ENCODE measurements around the gene DOLK.

DNA sequence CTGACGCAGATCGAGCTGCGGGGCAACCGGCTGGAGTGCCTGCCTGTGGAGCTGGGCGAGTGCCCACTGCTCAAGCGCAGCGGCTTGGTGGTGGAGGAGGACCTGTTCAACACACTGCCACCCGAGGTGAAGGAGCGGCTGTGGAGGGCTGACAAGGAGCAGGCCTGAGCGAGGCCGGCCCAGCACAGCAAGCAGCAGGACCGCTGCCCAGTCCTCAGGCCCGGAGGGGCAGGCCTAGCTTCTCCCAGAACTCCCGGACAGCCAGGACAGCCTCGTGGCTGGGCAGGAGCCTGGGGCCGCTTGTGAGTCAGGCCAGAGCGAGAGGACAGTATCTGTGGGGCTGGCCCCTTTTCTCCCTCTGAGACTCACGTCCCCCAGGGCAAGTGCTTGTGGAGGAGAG is 31.2 kb downstream of the DOLK start:
- TF ChIP-seq CREM (IDR thresholded peaks at IDR 0.05; ENCODE audit: low read depth) (no peak), CREB1 (IDR thresholded peaks at IDR 0.05; ENCODE audit: low read depth) (no peak), ZSCAN29 (IDR thresholded peaks at IDR 0.05) (no peak), TAF1 (IDR thresholded peaks at IDR 0.05; ENCODE audit: borderline replicate concordance, low read depth, low read length) (no peak)
- TF ChIP-seq, protein P1, sequence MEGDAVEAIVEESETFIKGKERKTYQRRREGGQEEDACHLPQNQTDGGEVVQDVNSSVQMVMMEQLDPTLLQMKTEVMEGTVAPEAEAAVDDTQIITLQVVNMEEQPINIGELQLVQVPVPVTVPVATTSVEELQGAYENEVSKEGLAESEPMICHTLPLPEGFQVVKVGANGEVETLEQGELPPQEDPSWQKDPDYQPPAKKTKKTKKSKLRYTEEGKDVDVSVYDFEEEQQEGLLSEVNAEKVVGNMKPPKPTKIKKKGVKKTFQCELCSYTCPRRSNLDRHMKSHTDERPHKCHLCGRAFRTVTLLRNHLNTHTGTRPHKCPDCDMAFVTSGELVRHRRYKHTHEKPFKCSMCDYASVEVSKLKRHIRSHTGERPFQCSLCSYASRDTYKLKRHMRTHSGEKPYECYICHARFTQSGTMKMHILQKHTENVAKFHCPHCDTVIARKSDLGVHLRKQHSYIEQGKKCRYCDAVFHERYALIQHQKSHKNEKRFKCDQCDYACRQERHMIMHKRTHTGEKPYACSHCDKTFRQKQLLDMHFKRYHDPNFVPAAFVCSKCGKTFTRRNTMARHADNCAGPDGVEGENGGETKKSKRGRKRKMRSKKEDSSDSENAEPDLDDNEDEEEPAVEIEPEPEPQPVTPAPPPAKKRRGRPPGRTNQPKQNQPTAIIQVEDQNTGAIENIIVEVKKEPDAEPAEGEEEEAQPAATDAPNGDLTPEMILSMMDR (IDR thresholded peaks at IDR 0.05 in 2 of 3, conservative IDR thresholded peaks at IDR 0.05 in 1 of 3; ENCODE audit: control insufficient read depth in 2 of 3, extremely low read depth in 1 of 3, insufficient read depth in 1 of 3, low read depth in 3 of 3, low read length in 3 of 3), result no peak
